Hindlimb muscle (tissue), 1 donor: ENCODE data around the gene ANKS4B. TPM values are rescaled to one million over a fixed set of nuclear protein-coding genes. Genes with fewer than 3 reads are reported as not detected.
"Not testable (repeated sequence)": the region's sequence is repeated elsewhere in the genome, so short reads cannot be mapped to it uniquely, and the experiment has no call there.

Experiments used
- DNase-seq: peaks from one replicate; pipeline ENCODE4 v3.0.0-alpha.2; 2013
- polyA plus RNA-seq: library from polyadenylated mRNA; unstranded; fragments of 120-200 nt; gene quantifications from one replicate; pipeline ENCODE4 v1.2.1, GENCODE V29; 2013; ENCODE audit not compliant: insufficient read length

The ANKS4B gene
- polyA plus RNA-seq: not detected

GRCh38 chr16:21233521-21234150, at the start of gene ANKS4B:
Gene ANKS4B, plus strand, starts transcription at chr16:21233699. Its CDS starts 39 bp downstream, at chr16:21233738.
- DNase-seq: no peak

GRCh38 chr16:21183995-21184394, 49.5 kb upstream of the ANKS4B start:
- no peak for DNase-seq

- DNase-seq: no peak
Measured at GRCh38 chr16:21184834-21185233, 48.7 kb upstream of the ANKS4B start.

- no peak for DNase-seq
Measured at GRCh38 chr16:21185659-21186325, 47.7 kb upstream of the ANKS4B start.

GRCh38 chr16:21186326-21186691, 47.2 kb upstream of the ANKS4B start:
- DNase-seq: no peak

GRCh38 chr16:21189311-21189710, 44.2 kb upstream of the ANKS4B start:
- no peak for DNase-seq

- no peak for DNase-seq
Measured at GRCh38 chr16:21190013-21190412, 43.5 kb upstream of the ANKS4B start.

GRCh38 chr16:21190599-21190998, 42.9 kb upstream of the ANKS4B start:
- no peak for DNase-seq

GRCh38 chr16:21192991-21193390, 40.5 kb upstream of the ANKS4B start:
- DNase-seq: no peak

GRCh38 chr16:21194771-21195301, 38.7 kb upstream of the ANKS4B start:
- no peak for DNase-seq

GRCh38 chr16:21195330-21195729, 38.2 kb upstream of the ANKS4B start:
- DNase-seq: not testable (repeated sequence)

- no peak for DNase-seq
Measured at GRCh38 chr16:21197112-21197511, 36.4 kb upstream of the ANKS4B start.

- DNase-seq: no peak
Measured at GRCh38 chr16:21197621-21198020, 35.9 kb upstream of the ANKS4B start.

GRCh38 chr16:21199607-21200218, 33.8 kb upstream of the ANKS4B start:
- no peak for DNase-seq

GRCh38 chr16:21203155-21203797, 30.2 kb upstream of the ANKS4B start:
- no peak for DNase-seq

- DNase-seq: no peak
Measured at GRCh38 chr16:21205303-21205702, 28.2 kb upstream of the ANKS4B start.

- DNase-seq: no peak
Measured at GRCh38 chr16:21206550-21206949, 26.9 kb upstream of the ANKS4B start.

GRCh38 chr16:21208446-21209230, 24.9 kb upstream of the ANKS4B start:
- no peak for DNase-seq

- no peak for DNase-seq
Measured at GRCh38 chr16:21211486-21211885, 22.0 kb upstream of the ANKS4B start, which contains the start of gene ZP2. Gene ZP2, minus strand, starts transcription at chr16:21211574. Its CDS starts 27 bp downstream, at chr16:21211547.

GRCh38 chr16:21214086-21214485, 19.4 kb upstream of the ANKS4B start:
- no peak for DNase-seq

- no peak for DNase-seq
Measured at GRCh38 chr16:21217121-21217520, 16.4 kb upstream of the ANKS4B start.

GRCh38 chr16:21218153-21218552, 15.3 kb upstream of the ANKS4B start:
- no peak for DNase-seq
